ENCODE measurements around the gene SLC29A1. TPM values are rescaled to one million over a fixed set of nuclear protein-coding genes. Genes with fewer than 3 reads are reported as not detected.

The SLC29A1 gene
- total RNA-seq, 1 experiment from 2014 or later: 45.3 TPM

GRCh38 chr6:44202332-44202971 is 20.9 kb upstream of the SLC29A1 start:
- Histone ChIP-seq H4K20me1 (ENCODE audit: insufficient read depth) (no peaks in the 10 kb centered on the region), H2AFZ (no peak overlapping the region), H3K4me3 (no peak overlapping the region), H3K79me2 (ENCODE audit: low read depth) (no peaks in the 10 kb centered on the region), H3K36me3 (ENCODE audit: low read depth) (no peaks in the 10 kb centered on the region), H3F3A (ENCODE audit: insufficient read depth, low read depth) (peaks cover 22% of the 10 kb centered on the region), H3K9me3 (ENCODE audit: insufficient read depth, low read depth) (no peaks in the 10 kb centered on the region), H3K4me1 (replicated peaks; ENCODE audit: insufficient read depth) (peaks cover 31% of the 10 kb centered on the region), H3K4me2 (no peak overlapping the region), H3K27ac (no peak overlapping the region), H3K27me3 (ENCODE audit: insufficient read depth, low read depth) (no peaks in the 10 kb centered on the region), H3K9me2 (ENCODE audit: insufficient read depth) (no peaks in the 10 kb centered on the region)
- ChIA-PET CTCF (interaction anchor here (0.6 kb wide), 1 partner anchor 51 kb away, joined by 4 read pairs; no protein-coding TSS in a partner anchor), POLR2A (ENCODE audit: unreplicated experiment) (no interaction called here)
- intact Hi-C loops (cut with micrococcal nuclease; ENCODE audit: unreplicated experiment): no loop called here
- TF ChIP-seq CTCF (conservative IDR thresholded peaks at IDR 0.05): no peak
- TF ChIP-seq EZH2 (IDR thresholded peaks at IDR 0.05; ENCODE audit: low read depth): no peak
- no TSS peak for BruUV-seq (replicated peaks)
- no peak for DNase-seq

- H3K27ac ChIP-seq: peak overlapping the region; percentile 14; the same call in 1 of the 2 replicates
- BruUV-seq (replicated peaks): no TSS peak
- CTCF ChIA-PET: interaction anchor here (0.6 kb wide), 1 partner anchor 50 kb away, joined by 4 read pairs; no protein-coding TSS in a partner anchor
These were observed 20.2 kb upstream of the SLC29A1 start for GRCh38 chr6:44202972-44203750.

More at GRCh38 chr6:44202972-44203750, 20.2 kb upstream of the SLC29A1 start:
- no peaks in the 10 kb centered on the region for H3K9me2 ChIP-seq (ENCODE audit: insufficient read depth)
- H3K4me3 ChIP-seq: no peak overlapping the region
- no peaks in the 10 kb centered on the region for H3K9me3 ChIP-seq (ENCODE audit: insufficient read depth, low read depth)
- POLR2A ChIA-PET (ENCODE audit: unreplicated experiment): no interaction called here
- intact Hi-C loops (cut with micrococcal nuclease; ENCODE audit: unreplicated experiment): no loop called here
- no peaks in the 10 kb centered on the region for H3K27me3 ChIP-seq (ENCODE audit: insufficient read depth, low read depth)
- no peaks in the 10 kb centered on the region for H4K20me1 ChIP-seq (ENCODE audit: insufficient read depth)
- peak overlapping the region; percentile 51 for H3K4me2 ChIP-seq
- peaks cover 31% of the 10 kb centered on the region for H3K4me1 ChIP-seq (replicated peaks; ENCODE audit: insufficient read depth)
- no peak for TF ChIP-seq CTCF (conservative IDR thresholded peaks at IDR 0.05)
- TF ChIP-seq EZH2 (IDR thresholded peaks at IDR 0.05; ENCODE audit: low read depth): no peak
- no peaks in the 10 kb centered on the region for H3K36me3 ChIP-seq (ENCODE audit: low read depth)
- DNase-seq: peak in 1 of 2 experiments; percentile 59
- H3K79me2 ChIP-seq (ENCODE audit: low read depth): no peaks in the 10 kb centered on the region
- no peak overlapping the region for H2AFZ ChIP-seq
- H3F3A ChIP-seq (ENCODE audit: insufficient read depth, low read depth): peaks cover 22% of the 10 kb centered on the region

All from PC-9 (cell line).